ENCODE measurements around the gene FAM118A.

DNA sequence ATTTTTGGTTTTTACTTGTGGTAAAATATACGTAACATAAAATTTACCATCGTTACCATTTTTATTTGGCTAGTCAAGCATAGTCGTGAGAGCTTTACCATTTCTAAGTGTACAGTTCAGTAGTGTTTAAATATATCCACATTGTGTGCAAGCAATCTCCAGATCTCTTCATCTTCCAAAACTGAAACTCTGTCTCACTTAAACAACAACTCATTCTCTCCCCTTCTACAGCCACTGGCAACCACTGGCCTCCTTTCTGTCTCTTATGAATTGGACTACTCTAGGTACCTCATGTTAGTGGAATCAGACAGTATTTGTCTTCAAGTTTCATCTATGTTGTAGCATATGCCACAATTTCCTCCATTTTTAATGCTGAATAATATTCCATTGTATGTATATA lies 66.3 kb downstream of the FAM118A start:
- TF ChIP-seq, protein P1, sequence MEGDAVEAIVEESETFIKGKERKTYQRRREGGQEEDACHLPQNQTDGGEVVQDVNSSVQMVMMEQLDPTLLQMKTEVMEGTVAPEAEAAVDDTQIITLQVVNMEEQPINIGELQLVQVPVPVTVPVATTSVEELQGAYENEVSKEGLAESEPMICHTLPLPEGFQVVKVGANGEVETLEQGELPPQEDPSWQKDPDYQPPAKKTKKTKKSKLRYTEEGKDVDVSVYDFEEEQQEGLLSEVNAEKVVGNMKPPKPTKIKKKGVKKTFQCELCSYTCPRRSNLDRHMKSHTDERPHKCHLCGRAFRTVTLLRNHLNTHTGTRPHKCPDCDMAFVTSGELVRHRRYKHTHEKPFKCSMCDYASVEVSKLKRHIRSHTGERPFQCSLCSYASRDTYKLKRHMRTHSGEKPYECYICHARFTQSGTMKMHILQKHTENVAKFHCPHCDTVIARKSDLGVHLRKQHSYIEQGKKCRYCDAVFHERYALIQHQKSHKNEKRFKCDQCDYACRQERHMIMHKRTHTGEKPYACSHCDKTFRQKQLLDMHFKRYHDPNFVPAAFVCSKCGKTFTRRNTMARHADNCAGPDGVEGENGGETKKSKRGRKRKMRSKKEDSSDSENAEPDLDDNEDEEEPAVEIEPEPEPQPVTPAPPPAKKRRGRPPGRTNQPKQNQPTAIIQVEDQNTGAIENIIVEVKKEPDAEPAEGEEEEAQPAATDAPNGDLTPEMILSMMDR (IDR thresholded peaks at IDR 0.05), result no peak
- no peak for TF ChIP-seq POLR2A (IDR thresholded peaks at IDR 0.05)

Data from prostate gland (tissue), 2 donors.